Activated naive CD4-positive, alpha-beta T cell treated with anti-CD3 and anti-CD28 coated beads, Interleukin-2, amount 10 ng/mL, durations not matched to agents 5 hours and 36 hours (primary cell): ENCODE results near the gene PRKX. TPM values are rescaled to one million over a fixed set of nuclear protein-coding genes. Genes with fewer than 3 reads are reported as not detected.

Experiments used
- total RNA-seq, 2 experiments: library from RNA; stranded (reverse); gene quantifications; one replicate each; pipeline ENCODE4 v1.2.3, GENCODE V29; 2021

Gene PRKX
- 100 to 1,000 TPM; 161 to 166 TPM for total RNA-seq

DNA sequence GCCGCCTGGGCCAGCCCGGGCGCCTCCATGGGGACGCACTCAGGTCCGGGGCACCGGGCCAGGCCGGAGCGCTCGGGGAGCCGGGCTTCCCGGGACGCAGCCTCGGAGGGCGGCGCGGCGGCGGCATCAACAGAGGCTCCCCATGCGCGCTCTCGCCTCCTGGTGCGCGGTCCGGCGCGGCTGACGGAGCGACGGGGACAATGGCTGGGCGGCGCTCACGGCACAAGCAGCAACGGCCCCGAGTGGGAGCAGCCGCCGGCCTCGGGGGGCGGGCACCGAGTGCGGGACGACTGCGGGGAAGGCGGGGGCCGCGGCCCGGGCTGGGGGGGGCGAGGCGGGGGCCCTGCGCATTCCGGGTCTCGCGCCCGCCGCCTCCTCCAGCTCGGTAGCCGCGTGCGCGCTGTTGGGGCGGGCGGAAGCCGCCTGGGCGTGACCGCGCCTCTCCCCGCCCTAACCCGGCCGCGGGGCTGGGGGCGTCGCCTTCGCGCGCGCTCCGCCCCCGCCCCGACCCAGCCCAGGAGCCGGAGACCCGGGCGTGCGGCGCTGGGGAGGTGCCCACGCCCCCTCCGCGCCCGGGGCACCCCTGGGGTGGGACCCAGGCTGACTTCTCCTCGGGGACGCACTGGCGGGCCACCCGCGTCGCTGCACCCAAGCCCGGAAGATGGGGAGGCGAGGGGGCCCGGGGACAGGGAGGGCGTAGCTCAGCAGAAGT lies at the start of gene PRKX:
Gene PRKX, minus strand, starts transcription at position 425 of the 712 bp plus-strand sequence. Its CDS starts 396 bp downstream, at position 29.

